Loucy (cell line): ENCODE data around the gene DOCK10.

Experiments
- EZH2phosphoT487 ChIP-seq: fragments of 200-600 bp; IDR thresholded peaks from 2 replicates; pipeline ENCODE4 v1.6.1; 2018; ENCODE audit warnings: antibody characterized with exemption, mild to moderate bottlenecking, moderate library complexity, borderline replicate concordance
- TF ChIP-seq, protein P1 (sequence below): fragments of 200-600 bp; sonication (generic); conservative IDR thresholded peaks from 2 replicates; pipeline ENCODE4 v1.5.1; 2014; ENCODE audit warnings: mild to moderate bottlenecking, antibody characterized with exemption, low read length

DNA sequence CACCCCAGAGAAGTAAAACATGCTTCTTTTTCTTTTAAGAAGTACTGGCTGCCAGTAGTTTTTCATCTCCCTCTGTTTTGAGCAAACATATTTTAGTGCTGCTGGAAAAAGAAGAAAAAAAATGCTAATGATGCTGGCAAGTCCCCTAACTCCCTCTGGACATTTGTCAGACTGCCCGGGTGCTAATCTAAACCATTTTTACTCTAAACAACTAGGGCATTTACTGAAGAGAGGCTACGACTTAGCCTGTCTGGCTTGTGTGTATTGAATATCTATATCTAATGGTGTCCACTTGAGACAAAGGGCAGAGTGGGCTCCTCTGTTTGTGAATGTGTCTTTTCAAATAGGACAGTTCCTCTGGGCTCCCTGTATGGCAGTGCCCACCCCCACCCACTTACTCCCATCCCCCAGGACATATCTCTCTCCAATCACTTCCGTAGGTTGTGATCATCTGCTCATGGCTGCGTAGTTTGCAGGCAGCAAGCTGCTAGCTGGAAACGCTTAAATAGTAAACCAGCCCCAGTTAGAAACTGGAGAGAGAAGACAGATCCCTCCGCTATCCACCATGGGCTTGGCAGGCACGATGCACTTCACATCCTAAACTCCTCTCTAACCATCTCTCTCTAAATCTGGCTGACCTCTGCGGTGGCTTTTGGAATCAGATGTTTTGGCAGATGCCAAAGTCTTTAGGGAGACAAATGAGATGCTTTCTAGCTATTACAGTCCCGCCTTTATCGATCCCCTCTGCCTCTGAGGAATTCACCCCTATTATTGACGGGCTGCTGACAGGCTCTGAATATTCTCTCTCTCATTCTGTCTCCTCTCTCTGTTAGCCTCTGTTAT, 58.3 kb downstream of the DOCK10 start:
- TF ChIP-seq, protein P1, sequence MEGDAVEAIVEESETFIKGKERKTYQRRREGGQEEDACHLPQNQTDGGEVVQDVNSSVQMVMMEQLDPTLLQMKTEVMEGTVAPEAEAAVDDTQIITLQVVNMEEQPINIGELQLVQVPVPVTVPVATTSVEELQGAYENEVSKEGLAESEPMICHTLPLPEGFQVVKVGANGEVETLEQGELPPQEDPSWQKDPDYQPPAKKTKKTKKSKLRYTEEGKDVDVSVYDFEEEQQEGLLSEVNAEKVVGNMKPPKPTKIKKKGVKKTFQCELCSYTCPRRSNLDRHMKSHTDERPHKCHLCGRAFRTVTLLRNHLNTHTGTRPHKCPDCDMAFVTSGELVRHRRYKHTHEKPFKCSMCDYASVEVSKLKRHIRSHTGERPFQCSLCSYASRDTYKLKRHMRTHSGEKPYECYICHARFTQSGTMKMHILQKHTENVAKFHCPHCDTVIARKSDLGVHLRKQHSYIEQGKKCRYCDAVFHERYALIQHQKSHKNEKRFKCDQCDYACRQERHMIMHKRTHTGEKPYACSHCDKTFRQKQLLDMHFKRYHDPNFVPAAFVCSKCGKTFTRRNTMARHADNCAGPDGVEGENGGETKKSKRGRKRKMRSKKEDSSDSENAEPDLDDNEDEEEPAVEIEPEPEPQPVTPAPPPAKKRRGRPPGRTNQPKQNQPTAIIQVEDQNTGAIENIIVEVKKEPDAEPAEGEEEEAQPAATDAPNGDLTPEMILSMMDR = no peak
- no peak for TF ChIP-seq EZH2phosphoT487
